GM19455 (cell line): ENCODE results near the gene KRTAP4-6.
"Not testable (repeated sequence)": the region's sequence is repeated elsewhere in the genome, so short reads cannot be mapped to it uniquely, and the experiment has no call there.

Experiments used
- ATAC-seq: cut with Tn5 transposase; IDR thresholded peaks from one replicate; pipeline ENCODE4 v1.9.1; 2021; ENCODE audit not compliant: unreplicated experiment

KRTAP4-6 gene

GRCh38 chr17:41107941-41108450, 32.3 kb downstream of the KRTAP4-6 start:
- no peak for ATAC-seq

GRCh38 chr17:41105347-41105746, 35.0 kb downstream of the KRTAP4-6 start, which contains the start of gene KRTAP4-9:
Gene KRTAP4-9, plus strand, starts transcription at chr17:41105389. Its CDS starts 0 bp downstream, at chr17:41105389.
- ATAC-seq = not testable (repeated sequence)

DNA sequence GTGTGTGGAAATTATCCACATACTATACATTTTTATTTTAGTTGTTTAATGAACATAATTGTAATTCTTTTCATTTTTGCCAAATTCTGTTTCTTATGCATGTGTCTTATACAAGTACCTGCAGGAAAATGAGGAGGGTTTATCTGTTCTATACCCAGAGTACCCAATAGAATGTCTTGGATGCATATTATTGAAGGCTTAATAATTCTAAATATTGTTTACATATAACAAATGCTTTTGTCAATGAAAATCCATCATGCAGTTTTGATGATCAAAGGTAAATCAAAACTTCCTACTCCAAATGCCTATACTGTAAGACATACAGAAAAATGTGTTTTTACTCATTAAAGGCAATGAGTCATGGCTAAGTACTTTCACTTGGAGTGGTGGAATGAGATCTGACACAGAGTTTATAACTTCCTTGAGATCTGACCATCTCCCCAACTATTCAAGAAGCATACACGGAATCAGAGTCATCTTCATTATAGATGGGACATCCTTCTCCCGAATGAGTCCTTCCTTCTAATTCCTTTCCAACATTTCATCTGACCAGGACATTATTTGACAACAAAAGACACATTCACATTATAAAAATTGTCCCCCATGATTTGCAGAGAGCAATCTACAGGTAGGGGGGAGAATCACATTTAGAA, 35.8 kb downstream of the KRTAP4-6 start:
- ATAC-seq = not testable (repeated sequence)

DNA sequence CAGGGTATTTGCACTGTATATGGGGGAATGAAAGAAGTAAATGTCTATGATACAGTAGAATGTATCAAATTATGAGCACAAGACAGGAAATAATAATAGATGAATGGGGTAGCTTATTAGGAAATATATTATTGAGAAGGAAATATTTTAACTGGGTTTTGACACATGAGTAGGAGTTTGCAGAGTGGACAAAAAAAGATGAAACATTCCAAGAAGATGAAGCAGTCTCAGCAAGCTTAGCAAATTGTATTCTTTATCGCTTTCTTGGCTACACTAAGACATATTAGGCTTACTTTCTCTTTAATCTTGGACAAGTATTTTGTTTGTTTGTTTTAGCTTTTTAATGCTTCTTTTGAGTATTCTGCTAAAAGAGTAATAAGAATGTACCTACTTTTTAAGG, 36.4 kb downstream of the KRTAP4-6 start:
- no peak for ATAC-seq

DNA sequence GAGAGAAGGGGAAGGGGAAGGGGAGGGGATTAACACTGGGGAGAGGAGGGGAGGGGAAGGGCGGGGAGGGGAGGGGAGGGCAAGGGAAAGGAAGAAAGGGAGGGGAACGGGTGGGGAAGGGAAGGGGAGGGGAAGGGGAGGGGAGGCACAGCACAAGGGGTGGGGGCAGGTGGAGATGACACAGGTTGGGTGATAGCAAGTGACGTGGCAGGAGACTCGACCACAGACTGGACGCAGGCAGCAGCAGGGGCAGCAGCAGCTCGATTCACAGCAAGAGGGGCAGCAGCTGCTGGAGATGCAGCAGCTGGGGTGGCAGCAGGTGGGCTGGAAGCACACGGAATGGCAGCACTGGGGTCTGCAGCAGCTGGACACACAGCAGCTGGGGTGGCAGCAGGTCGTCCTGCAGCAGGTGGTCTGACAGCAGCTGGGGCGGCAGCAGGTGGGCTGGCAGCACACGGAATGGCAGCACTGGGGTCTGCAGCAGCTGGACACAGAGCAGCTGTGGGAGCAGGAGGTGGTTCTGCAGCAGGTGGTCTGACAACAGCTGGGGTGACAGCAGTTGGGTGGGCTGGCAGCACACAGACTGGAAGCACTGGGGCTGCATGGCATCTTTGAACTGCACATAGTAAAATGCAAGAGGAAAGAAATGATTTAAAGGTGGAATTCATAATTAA, 38.6 kb downstream of the KRTAP4-6 start, which contains the start of gene KRTAP4-16:
Gene KRTAP4-16 (minus strand): TSS at position 624 of the 674 bp plus-strand sequence. CDS start 0 bp downstream, at position 624.
- no peak for ATAC-seq

DNA sequence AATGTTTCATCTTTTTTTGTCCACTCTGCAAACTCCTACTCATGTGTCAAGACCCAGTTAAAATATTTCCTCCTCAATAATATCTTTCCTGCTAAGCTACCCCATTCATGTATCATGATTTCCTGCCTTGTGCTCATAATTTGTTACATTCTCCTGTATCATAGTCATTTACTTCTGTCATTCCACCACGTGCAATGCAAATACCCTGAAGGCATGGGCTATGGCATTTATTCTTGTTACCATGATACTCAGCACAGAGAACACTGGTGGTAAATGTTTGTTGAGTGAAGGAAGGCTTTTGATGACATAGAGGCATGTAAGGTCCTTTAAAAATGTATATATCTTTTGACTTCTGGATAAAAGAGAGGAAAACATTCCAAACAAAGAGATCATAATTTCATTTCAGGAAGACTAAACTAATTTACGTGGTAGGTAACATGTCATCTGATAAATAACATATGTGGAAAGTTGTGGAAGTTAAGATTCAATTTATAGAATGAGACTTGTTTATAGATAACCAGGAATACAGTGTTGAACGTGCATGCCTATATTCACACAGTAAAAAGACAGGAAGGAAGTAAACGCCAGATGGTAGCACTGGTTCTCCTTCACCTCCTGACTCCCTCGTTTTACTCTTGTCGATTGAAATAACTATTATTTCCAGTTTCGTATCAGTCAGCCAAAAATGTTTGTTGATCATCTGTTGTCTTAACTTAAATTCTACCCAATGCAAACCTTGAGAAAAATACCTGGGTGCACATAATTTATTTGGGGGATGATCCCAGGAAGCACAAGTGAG, 40.5 kb downstream of the KRTAP4-6 start:
- not testable (repeated sequence) for ATAC-seq

- ATAC-seq = no peak
These were observed 41.9 kb downstream of the KRTAP4-6 start for GRCh38 chr17:41098481-41098880.

GRCh38 chr17:41098042-41098441, 42.3 kb downstream of the KRTAP4-6 start, which contains the start of gene KRTAP4-8:
Gene KRTAP4-8, minus strand, starts transcription at chr17:41098142. Its CDS starts 58 bp downstream, at chr17:41098084.
- no peak for ATAC-seq

DNA sequence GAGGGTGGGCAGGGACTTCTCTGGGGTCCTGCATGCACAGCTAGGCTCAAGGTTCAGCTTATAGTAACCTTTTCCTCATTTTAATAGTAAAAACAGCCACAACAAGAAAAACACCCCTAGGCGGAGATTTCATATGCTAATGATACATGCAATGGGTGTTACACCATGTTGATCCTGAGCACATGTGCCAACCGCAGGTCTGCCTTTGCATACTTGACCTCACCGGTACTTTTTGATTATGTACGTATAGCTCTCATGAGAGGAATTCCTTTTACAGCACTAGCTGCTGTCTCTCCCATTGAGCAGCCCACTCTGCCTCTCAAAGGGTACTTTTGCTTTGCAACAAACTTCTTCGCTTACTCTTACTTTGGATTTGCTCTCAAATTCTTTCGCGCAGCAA, 44.3 kb downstream of the KRTAP4-6 start:
- no peak for ATAC-seq
